HG02943 (cell line): ENCODE data around the gene EMX2.

Experiments used
- ATAC-seq: cut with Tn5 transposase; IDR thresholded peaks from one replicate; pipeline ENCODE4 v1.9.1; 2021; ENCODE audit warnings: mild to moderate bottlenecking, low read depth, moderate library complexity; ENCODE audit not compliant: unreplicated experiment

EMX2 gene

GRCh38 chr10:117591043-117591442 lies 48.5 kb downstream of the EMX2 start:
- no peak for ATAC-seq

- no peak for ATAC-seq
Observed at GRCh38 chr10:117594722-117595121, 52.2 kb downstream of the EMX2 start.

- no peak for ATAC-seq
Observed at GRCh38 chr10:117596706-117597105, 54.2 kb downstream of the EMX2 start.

GRCh38 chr10:117597216-117597615 lies 54.7 kb downstream of the EMX2 start:
- ATAC-seq, result no peak
